GM13977 (cell line): ENCODE results near the gene LAMA4.
A peak's percentile ranks its signal among the peaks of the same experiment; 100 is the strongest.

Source experiments
- DNase-seq: peaks from one replicate; pipeline ENCODE4 v3.0.0; 2012; ENCODE audit warnings: low spot score
- CTCF ChIP-seq: IDR thresholded peaks from 2 replicates; pipeline ENCODE4 v1.5.1; 2012; ENCODE audit warnings: mild to moderate bottlenecking, control low read depth; ENCODE audit not compliant: insufficient read depth; ENCODE audit errors: extremely low read depth, missing control alignments
- in situ Hi-C: fragments of 300-500 bp; cut with MboI; formaldehyde crosslinking; loops from one replicate; pipeline ENCODE4 v1.12.0; 2022; ENCODE audit warnings: low sequenced_read_pairs, low pct_unique_long_range_greater_than_20kb, mixed read lengths, inconsistent platforms; ENCODE audit not compliant: unreplicated experiment

Gene LAMA4

GRCh38 chr6:112286010-112286409 is 31.6 kb upstream of the LAMA4 start:
- in situ Hi-C loops = no loop called here
- DNase-seq = peak; percentile 20
- TF ChIP-seq CTCF = no peak

GRCh38 chr6:112284603-112285002 is 30.2 kb upstream of the LAMA4 start:
- DNase-seq = no peak
- TF ChIP-seq CTCF = no peak
- in situ Hi-C loops = no loop called here

- no peak for TF ChIP-seq CTCF
- no peak for DNase-seq
- in situ Hi-C loops = no loop called here
These were observed 29.3 kb upstream of the LAMA4 start for GRCh38 chr6:112283621-112284020.

- in situ Hi-C loops = no loop called here
- TF ChIP-seq CTCF = no peak
- DNase-seq = no peak
These were observed 27.7 kb upstream of the LAMA4 start for GRCh38 chr6:112281821-112282615.

GRCh38 chr6:112279031-112279935 is 24.9 kb upstream of the LAMA4 start:
- in situ Hi-C loops = no loop called here
- TF ChIP-seq CTCF = no peak
- DNase-seq = no peak

GRCh38 chr6:112275365-112275764 is 21.0 kb upstream of the LAMA4 start:
- no peak for TF ChIP-seq CTCF
- no peak for DNase-seq
- in situ Hi-C loops = no loop called here
